HuH-7.5 (cell line): ENCODE data around the gene ZNF3.
"Not testable (repeated sequence)": the region's sequence is repeated elsewhere in the genome, so short reads cannot be mapped to it uniquely, and the experiment has no call there.

Source experiments
- DNase-seq: peaks from one replicate; pipeline ENCODE4 v3.0.0; 2011; ENCODE audit warnings: low spot score

The ZNF3 gene

DNA sequence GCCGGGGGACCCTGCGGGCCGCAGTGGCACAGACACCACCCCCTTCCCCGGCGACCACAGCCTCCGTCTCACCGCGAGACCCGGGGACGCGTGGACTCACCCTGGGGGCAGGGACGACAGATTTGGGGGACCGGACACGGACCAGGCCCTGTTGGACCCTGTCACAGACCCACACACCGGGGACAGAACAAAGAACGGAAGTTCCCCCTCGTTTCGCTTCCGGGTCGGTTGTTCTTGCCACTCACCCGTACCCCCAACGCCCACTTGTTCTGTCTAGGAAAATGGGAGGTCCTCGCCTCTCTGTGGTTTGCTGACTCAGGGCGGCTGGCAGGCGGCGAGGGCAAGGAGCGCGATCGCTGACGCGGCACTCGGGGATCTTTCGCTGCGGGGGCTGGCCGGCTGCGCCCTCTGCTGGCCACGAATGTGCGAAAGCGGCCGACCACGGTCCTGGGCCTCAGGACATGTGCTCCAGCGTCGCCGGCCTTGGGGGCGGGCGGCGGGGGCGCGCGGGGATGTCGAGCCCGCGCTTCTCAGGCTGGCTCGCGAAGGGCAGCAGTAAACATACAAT is at the start of gene ZNF3:
Gene ZNF3 (minus strand): TSS at position 189 of the 568 bp plus-strand sequence. CDS start 4,366 bp downstream, outside the sequence.
- peak; percentile 87 for DNase-seq

DNA sequence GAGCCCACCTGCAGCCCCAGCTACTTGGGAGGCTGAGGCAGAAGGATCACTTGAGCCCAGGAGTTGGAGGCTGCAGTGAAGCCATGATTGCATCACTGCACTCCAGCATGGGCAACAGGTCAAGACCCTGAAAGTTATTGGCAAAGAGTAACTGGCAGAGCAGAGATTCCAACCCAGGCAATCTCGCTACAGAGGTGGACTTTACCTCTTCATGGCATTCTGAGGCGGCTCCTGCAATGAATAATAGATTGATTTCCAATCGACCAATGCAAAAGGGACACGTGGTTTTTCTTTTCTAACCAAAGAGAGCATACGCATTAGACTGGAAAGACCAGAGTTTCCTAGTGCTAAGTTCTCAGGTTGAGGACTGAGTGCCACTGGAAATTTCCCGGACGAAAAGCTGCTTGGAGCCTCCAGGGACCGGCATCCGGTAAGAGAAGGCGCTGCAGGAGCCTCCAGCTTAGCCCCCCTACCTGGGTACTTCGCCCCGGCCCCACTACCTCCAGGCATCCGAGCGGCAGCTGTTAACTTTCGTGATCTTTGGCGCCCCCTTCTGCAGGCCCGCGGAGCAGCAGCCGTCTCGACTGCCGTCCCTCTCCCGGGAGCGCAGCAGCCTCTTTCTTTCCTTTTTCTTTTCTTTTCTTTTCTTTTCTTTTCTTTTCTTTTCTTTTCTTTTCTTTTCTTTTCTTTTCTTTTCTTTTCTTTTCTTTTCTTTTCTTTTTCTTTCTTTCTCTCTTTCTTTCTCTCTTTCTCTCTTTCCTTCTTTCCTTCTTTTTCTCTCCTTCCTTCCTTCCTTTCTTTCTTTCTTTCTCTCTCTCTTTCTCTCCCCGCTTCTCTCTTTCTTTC is 49.3 kb upstream of the ZNF3 start:
- peak; percentile 84 for DNase-seq

DNA sequence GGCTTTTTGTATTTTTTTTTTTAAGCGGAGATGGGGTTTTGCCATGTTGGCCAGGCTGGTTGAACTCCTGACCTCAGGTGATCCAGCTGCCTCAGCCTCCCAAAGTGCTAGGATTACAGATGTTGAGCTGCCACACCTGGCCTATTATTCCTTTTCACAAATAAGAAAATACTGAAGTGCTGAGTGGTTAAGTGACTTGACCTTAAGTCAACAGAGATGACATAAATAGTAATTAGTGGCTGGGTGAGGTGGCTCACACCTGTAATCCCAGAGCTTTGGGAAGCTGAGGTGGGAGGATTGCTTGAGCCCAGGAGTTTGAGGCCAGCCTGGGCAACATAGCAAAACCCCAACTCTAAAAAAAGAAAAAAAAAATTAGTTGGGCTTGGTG is 48.7 kb upstream of the ZNF3 start:
- DNase-seq, result not testable (repeated sequence)

DNA sequence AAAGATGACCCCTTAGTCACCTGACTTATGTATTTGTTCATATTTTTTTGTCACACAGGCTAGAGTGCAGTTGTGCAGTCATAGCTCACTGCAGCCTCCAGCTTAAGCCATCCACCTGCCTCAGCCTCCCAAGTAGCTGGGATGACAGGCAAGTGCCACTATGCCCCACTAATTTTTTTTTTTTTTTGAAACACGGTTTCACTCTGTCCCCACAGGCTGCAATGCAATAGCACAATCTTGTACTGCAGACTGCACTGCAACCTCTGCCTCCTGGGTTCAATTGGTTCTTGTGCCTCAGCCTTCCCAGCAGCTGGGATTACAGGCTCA is 47.1 kb upstream of the ZNF3 start:
- no peak for DNase-seq

DNA sequence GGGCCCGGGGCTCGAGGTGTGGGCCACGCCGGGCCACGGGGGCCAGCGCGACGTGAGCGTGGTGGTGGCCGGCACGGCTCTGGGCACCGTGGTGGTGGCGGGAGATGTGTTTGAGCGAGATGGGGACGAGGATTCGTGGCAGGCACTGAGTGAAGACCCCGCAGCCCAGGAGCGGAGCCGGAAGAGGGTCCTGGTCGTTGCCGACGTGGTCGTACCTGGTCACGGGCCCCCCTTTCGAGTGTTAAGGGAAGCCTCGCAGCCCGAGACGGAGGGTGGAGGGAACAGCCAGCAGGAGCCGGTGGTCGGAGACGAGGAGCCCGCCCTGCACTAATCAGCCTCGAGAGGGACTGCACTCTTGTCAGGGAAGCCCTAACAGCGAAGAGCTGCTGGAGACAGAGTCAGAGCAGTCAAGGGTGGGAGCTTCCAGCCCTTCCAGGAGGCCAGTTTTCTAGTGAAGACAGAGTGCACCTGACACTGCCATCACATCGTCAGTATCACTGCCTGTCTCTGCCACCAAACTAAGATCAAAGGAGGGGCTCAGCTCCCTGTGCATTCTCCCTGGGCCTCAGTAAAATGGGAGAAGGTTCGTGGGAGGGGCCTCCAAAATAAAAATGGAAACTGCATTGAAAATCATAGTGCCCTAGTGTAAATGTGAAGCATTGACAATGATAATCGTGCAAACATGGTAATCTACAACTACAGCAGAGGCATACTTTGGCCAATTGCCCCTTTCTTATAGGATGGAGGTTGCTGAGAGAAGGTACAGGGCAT is 46.5 kb upstream of the ZNF3 start:
- no peak for DNase-seq

DNA sequence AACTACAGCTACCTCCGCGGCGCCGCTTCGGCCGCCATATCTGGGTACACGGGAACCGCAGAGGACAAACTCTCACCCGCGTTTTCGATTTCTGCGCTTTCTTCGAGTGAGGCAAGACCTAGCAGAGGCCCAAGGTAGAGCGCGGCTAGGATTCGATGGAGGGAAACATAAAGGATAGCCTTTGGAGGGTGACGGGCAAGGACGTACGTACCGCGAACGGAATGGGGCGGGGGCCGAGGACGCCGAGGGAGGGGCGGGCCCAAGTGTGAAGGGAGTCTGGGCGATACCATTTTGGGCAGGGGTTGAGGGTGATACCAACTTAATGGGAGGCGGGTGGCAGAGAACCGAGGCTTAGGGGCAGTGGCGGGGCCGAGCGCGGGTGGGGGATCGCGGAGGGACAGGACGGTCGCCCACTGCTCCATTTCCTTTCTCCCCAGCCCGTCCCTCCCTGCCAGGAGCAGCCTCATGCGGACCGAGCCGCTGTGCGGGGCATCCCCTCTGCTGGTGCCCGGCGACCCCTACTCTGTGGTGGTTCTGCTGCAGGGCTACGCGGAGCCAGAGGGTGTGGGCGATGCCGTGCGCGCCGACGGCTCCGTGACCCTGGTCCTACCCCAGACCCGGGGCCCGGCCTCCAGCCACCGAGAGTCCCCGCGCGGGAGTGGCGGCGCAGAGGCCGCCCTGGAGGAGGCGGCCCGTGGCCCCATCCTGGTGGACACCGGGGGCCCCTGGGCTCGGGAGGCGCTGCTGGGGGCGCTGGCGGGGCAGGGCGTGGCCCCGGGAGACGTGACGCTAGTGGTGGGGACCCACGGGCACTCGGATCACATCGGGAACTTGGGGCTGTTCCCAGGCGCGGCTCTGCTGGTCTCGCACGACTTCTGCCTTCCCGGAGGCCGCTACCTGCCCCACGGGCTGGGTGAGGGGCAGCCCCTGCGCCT is 45.7 kb upstream of the ZNF3 start, which contains the start of gene MBLAC1:
Gene MBLAC1 (plus strand): TSS at position 37 of the 935 bp plus-strand sequence. CDS start 429 bp downstream, at position 466.
- peak; percentile 88 for DNase-seq

DNA sequence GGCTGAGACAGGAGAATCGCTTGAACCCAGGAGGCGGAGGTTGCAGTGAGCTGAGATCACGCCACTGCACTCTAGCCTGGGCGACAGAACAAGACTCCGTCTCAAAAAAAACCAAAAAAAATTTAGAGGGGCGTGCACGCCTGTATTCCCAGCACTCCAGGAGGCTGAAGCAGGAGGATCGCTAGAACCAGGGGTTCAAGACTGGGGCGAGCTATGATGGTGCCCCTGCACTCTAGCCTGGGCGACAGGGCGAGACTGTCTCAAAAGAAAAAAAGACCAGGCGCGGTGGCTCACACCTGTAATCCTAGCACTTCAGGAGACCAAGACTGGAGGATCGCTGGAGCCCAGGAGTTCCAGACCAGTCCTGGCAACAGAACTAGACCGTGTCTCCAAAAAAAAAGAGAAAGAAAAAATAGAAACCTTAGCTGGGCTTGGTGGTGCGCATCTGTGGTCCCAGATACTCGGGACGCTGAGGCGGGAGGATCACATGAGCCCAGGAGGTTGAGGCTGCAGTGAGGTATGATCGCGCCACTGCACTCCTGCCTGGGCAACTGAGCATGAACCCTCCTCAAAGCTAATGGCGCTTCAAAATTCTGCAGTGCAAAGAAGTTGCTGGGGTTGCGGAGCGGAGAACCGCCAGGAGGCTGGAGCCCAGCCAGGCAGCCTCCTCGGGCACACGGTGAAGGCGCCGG is 44.9 kb upstream of the ZNF3 start:
- DNase-seq, result no peak

DNA sequence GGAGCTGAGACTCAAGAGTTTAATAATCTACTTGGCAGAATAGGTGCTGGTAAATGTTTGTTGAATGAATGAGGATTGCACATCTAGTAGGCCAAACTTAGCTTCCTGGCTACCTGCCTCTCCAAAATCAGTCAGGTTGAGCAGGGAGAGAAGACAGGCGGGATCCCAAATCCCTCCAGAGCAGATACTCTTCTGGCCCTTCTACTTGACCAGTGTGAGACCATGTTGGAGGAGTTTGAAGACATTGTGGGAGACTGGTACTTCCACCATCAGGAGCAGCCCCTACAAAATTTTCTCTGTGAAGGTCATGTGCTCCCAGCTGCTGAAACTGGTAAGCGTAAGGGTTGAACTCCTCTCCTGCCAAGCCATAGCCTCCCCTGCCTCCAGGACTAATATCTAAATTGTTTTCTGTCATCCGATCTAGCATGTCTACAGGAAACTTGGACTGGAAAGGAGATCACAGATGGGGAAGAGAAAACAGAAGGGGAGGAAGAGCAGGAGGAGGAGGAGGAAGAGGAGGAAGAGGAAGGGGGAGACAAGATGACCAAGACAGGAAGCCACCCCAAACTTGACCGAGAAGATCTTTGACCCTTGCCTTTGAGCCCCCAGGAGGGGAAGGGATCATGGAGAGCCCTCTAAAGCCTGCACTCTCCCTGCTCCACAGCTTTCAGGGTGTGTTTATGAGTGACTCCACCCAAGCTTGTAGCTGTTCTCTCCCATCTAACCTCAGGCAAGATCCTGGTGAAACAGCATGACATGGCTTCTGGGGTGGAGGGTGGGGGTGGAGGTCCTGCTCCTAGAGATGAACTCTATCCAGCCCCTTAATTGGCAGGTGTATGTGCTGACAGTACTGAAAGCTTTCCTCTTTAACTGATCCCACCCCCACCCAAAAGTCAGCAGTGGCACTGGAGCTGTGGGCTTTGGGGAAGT is 43.0 kb upstream of the ZNF3 start:
- DNase-seq, result no peak

DNA sequence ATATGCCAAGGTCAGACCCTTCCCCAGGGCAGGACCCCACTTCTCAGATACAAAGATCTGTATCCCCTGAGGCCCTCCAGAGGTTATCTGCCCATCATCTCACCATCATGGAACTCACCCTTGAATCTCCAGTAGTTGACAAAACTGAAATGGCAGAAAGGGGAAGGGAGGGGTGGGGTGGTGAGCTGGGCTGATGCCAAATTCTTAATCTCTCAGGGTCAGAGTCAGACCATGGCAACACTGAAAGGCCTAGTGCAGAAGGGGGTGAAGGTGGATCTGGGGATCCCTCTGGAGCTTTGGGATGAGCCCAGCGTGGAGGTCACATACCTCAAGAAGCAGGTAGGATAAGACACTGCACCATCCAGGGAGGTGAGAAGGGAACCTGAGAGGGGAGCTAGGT is 41.0 kb upstream of the ZNF3 start:
- no peak for DNase-seq

DNA sequence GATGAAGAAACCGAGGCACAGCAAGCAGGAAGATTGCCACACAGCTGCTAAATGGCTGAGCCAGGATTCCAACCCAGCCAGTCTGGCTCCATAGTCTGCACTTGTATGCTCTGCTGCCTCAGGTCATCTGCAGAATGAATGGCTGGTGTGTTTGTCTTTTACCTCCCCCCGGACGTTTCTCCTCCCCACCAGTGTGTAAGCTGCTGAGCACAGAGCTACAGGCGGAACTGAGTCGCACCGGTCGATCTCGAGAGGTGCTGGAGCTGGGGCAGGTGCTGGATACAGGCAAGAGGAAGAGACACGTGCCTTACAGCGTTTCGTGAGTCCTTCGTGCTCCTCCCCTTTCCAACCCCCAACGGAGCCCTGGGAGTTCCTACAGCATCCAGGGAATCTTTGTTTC is 40.5 kb upstream of the ZNF3 start:
- no peak for DNase-seq

DNA sequence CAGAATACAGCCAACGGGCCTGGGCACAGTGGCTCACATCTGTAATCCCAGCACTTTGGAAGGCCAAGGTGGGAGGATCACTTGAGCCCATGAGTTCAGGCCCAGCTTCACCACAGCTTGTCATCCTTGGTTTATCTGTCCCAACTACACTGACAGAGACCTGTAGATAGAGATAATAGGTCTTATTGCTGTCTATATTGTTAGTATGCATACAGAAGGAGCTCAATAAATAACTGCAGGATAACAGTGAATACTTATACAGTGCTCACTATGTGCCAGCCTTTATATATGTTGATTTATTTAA is 39.2 kb upstream of the ZNF3 start:
- DNase-seq, result no peak

DNA sequence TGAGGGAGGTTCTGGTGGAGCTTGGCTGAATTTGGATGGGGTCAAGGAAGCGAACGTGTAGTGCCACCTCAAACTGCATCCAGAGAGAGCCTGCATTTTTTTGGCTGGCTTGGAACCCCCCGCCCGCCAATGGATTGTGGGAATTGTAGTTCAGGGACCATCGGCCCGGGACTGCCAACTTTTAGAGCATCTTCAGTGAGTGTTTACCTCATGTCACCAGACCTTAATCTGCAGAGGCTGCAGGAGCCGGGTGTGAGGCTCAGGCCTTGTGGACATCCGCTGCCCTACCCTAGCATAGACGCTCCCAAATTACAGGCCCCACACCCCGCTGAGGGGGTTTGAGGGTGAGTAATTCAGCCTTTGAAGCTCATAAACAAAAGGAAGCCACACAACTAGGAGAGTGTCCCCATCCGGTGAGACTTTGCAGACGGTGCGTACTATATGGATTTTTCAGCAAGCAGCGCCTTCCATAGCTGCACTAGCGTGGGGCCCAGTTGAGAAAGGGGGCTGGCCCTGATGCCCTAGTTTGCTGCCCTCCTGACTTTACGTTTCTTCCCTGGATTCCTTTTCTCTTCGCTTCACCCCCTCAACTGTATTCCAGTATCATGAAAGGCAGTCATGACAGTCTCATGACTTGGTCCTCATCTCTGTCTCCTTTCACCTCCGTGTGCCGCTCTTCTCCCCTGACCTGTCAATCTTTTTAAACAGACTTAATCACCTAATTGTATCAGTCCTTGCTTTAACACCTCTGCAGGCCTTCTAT is 38.6 kb upstream of the ZNF3 start:
- DNase-seq, result peak; percentile 71

DNA sequence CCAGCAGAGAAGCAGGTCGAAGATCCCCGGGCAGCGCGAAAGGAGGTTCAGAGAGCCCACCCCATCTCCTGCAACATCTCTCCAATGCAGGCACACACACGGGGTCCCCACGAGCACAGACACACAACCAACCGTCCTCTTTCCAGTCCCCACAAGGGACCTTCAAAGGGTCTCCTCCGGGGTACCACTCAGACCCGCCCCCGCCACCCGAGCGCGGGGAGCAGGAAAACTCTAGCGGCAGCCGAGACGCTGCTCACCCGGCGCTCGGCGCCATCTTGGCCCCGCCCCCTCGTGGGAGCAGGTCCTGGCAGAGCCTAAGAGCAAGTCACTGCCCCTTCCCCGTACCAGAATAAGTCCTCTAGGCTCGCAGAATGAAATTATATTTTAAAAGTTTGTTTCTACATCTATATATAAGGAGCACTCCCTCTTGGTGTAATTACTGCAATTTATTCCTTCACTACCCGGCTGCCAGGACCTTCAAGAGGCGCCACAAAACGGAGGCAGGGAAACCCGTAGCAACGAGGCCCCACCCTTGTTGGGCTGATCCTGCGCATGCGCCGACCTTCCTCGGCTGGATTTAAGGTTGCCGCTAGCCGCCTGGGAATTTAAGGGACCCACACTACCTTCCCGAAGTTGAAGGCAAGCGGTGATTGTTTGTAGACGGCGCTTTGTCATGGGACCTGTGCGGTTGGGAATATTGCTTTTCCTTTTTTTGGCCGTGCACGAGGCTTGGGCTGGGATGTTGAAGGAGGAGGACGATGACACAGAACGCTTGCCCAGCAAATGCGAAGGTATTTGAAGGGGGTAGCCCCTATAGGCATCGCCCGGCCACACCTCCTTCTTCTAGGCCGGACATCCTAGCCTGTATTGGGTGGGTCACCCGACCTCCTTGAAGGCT is 37.8 kb upstream of the ZNF3 start, which contains the start of the genes CNPY4 and TAF6:
Gene CNPY4 (plus strand): TSS at position 563 of the 898 bp plus-strand sequence. CDS start 111 bp downstream, at position 674.
Gene TAF6 (minus strand): TSS at position 287 of the 898 bp plus-strand sequence. CDS start 5,149 bp downstream, outside the sequence.
- DNase-seq, result peak; percentile 99

DNA sequence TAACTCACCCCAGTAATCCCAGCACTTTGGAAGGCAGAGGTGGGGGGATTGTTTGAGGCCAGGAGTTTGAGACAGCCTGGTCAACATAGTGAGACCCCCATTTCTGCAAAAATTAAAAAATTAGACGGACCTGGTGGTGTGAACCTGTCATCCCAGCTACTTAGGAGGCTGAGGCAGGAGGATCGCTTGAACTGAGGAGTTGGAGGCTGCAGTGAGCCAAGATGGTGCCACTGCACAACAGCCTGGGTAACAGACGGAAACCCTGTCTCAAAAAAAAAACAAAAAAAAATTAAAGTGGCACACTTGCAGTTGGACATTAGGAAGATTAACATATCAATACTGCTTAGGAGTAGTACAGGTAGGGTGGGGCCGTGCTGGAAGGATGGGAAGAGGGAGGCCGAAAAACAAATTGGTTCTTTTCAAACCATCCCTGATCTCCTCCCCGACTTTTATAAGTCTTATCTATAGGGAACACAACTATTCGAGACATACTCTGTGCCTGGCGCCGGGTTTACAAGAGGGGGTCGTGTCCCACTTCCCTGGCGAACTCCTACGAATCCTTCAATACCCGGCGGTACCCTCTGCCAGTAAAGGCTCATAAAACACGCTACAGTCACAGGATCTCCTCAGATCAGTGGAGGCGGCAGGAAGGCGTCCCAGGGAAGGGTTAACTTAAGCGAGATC is 37.0 kb upstream of the ZNF3 start:
- no peak for DNase-seq

DNA sequence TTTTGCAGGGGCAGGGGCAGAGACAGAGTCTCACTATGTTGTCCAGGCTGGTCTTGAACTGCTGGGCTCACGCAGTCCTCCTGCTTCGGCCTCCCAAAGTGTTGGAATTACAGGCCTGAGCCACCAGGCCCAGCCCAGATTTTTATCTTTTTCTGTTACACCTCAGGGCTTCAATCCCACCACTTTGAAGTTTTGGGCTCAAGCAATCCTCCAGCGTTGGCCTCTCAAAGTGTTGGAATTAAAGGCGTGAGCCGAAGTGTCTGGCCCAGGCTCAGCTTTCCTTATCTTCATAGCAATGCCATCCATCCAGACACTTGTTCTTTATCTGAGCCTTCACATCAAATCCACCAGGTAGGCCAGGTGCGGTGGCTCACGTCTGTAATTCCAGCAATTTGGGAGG is 33.5 kb upstream of the ZNF3 start:
- no peak for DNase-seq

DNA sequence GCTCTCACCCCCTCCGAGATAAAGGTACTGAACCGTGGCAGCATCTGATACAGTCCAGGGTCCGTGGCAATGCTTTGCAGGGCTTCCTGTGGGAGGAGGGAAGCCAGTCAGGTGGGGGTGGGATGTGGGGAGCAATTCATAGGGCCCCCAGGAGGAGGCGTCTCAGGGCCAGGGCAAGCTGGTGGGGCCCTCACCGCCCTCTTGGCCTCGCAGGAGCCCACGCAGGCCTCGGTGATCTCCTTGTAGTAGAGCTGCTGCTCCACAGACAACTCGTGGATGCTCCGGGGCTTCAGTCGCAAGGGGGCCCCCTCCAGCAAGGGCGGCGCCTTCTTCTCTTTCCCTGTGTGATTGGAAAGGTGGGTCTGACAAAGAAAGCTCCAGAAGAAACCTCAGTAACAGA is 30.4 kb upstream of the ZNF3 start:
- no peak for DNase-seq

DNA sequence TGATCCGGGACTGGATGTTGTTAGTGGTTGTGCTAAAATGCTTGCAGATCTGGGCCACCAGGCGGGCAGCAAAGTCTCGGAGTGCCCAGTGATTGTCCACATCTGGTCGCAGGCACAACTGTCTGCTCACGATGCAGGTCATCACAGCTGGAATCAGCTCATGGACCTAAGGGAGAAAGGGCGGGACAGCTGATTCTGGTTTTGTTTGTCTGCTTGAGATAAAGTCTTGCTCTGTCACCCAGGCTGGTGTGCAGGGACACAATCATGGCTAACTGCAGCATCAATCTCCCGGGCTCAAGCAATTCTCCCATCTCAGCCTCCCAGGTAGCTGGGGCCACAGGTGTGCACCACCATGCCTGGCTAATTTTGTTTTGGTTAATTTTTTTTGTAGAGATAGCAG is 29.6 kb upstream of the ZNF3 start:
- no peak for DNase-seq
